IMR-90 (cell line): ENCODE measurements around the gene FHAD1. TPM values are rescaled to one million over a fixed set of nuclear protein-coding genes. Genes with fewer than 3 reads are reported as not detected.

Source experiments
- ATAC-seq: fragments of 200-7000 bp; cut with Tn5 transposase; 2 replicates; pipeline ENCODE4 v1.9.1; 2020; ENCODE audit warnings: low read depth, mild to moderate bottlenecking, moderate library complexity
- BruUV-seq: library from RNA; stranded (reverse); fragments of 400-500 nt; replicated peaks from 2 replicates; lab custom pipeline; 2021; lab: Mats Ljungman, UMichigan
- CTCF ChIA-PET: fragments of 300-600 bp; formaldehyde crosslinking; extraction: SDS; loops from one replicate; lab custom pipeline; 2021; ENCODE audit warnings: antibody characterized with exemption; lab: Yijun Ruan, JAX
- POLR2A ChIA-PET: fragments of 300-600 bp; sonication (Branson Sonifier 250); formaldehyde crosslinking; loops from one replicate; lab custom pipeline; 2022; ENCODE audit warnings: antibody characterized with exemption; ENCODE audit not compliant: unreplicated experiment; lab: Charles Lee
- DNase-seq: peaks from one replicate; pipeline ENCODE4 v3.0.0; 2013
- H2AFZ ChIP-seq: replicated peaks from 2 replicates; pipeline ENCODE3; 2013; ENCODE audit warnings: low read length, mild to moderate bottlenecking; ENCODE audit not compliant: poor library complexity
- H2AK5ac ChIP-seq: 2 replicates; pipeline ENCODE4 v1.6.1; 2013; ENCODE audit warnings: low read depth, low read length, inconsistent platforms
- H2AK9ac ChIP-seq: replicated peaks from 2 replicates; pipeline ENCODE3; 2013; ENCODE audit warnings: mild to moderate bottlenecking, low read depth, low read length, moderate library complexity; ENCODE audit not compliant: poor library complexity
- H2BK120ac ChIP-seq: 2 replicates; pipeline ENCODE4 v1.6.1; 2013; ENCODE audit warnings: low read depth, low read length, inconsistent platforms
- H2BK15ac ChIP-seq: 3 replicates; pipeline ENCODE4 v1.6.1; 2013; ENCODE audit warnings: low read depth, low read length, inconsistent platforms
- H2BK20ac ChIP-seq: 2 replicates; pipeline ENCODE4 v1.6.1; 2013; ENCODE audit warnings: low read depth, mild to moderate bottlenecking, inconsistent platforms, low read length, moderate library complexity
- H2BK5ac ChIP-seq: 2 replicates; pipeline ENCODE4 v1.6.1; 2013; ENCODE audit warnings: mild to moderate bottlenecking, low read depth, low read length, inconsistent platforms; ENCODE audit not compliant: poor library complexity, severe bottlenecking
- H3K14ac ChIP-seq: replicated peaks from 2 replicates; pipeline ENCODE4 v1.6.1; 2013; ENCODE audit warnings: low read depth, low read length, inconsistent platforms
- H3K18ac ChIP-seq: 2 replicates; pipeline ENCODE4 v1.6.1; 2013; ENCODE audit warnings: low read depth, low read length, control low read depth
- H3K23ac ChIP-seq: 2 replicates; pipeline ENCODE4 v1.6.1; 2013; ENCODE audit warnings: low read depth, low read length, inconsistent platforms
- H3K27ac ChIP-seq: 2 replicates; pipeline ENCODE4 v1.5.1; 2013; ENCODE audit warnings: mild to moderate bottlenecking, control low read depth, low read length; ENCODE audit not compliant: insufficient read depth
- H3K27me3 ChIP-seq: 2 replicates; pipeline ENCODE4 v1.6.1; 2013; ENCODE audit warnings: low read length; ENCODE audit not compliant: control insufficient read depth, insufficient read depth
- H3K36me3 ChIP-seq: 2 replicates; pipeline ENCODE4 v1.6.1; 2013; ENCODE audit warnings: low read length, mixed read lengths; ENCODE audit not compliant: control insufficient read depth, insufficient read depth
- H3K4ac ChIP-seq: 2 replicates; pipeline ENCODE4 v1.6.1; 2013; ENCODE audit warnings: low read depth, low read length, inconsistent platforms
- H3K4me1 ChIP-seq: 2 replicates; pipeline ENCODE4 v1.6.1; 2013; ENCODE audit warnings: low read length, mixed read lengths; ENCODE audit not compliant: control insufficient read depth, insufficient read depth
- H3K4me2 ChIP-seq: 2 replicates; pipeline ENCODE4 v1.6.1; 2013; ENCODE audit warnings: low read depth, mild to moderate bottlenecking, control low read depth, low read length, moderate library complexity
- H3K4me3 ChIP-seq: 2 replicates; pipeline ENCODE4 v1.5.1; 2013; ENCODE audit warnings: low read depth, mild to moderate bottlenecking, control low read depth, low read length, moderate library complexity; ENCODE audit not compliant: insufficient read depth
- H3K56ac ChIP-seq: 2 replicates; pipeline ENCODE4 v1.6.1; 2013; ENCODE audit warnings: low read length, inconsistent platforms; ENCODE audit not compliant: insufficient read depth; ENCODE audit errors: extremely low read depth
- H3K79me1 ChIP-seq, 2 experiments: 2 replicates each; pipeline ENCODE4 v1.6.1; 2013; ENCODE audit warnings: low read length in 2 of 2, inconsistent platforms in 1 of 2, low read depth in 1 of 2
- H3K9ac ChIP-seq: 2 replicates; pipeline ENCODE4 v1.6.1; 2013; ENCODE audit warnings: low read depth, low read length, control low read depth
- H3K9me1 ChIP-seq: 2 replicates; pipeline ENCODE4 v1.6.1; 2013; ENCODE audit warnings: low read length, inconsistent platforms; ENCODE audit not compliant: insufficient read depth
- H3K9me3 ChIP-seq: 2 replicates; pipeline ENCODE4 v1.6.1; 2013; ENCODE audit warnings: low read length; ENCODE audit not compliant: control insufficient read depth, insufficient read depth
- H4K20me1 ChIP-seq: 2 replicates; pipeline ENCODE4 v1.6.1; 2013; ENCODE audit warnings: low read length, inconsistent platforms; ENCODE audit not compliant: insufficient read depth
- H4K5ac ChIP-seq: 2 replicates; pipeline ENCODE4 v1.6.1; 2013; ENCODE audit warnings: mild to moderate bottlenecking, low read depth, low read length, control low read depth
- H4K8ac ChIP-seq, 2 experiments: 2 replicates each; pipeline ENCODE4 v1.6.1; 2013; ENCODE audit warnings: low read depth in 2 of 2, low read length in 2 of 2, control low read depth in 1 of 2, inconsistent platforms in 1 of 2
- H4K91ac ChIP-seq: 2 replicates; pipeline ENCODE4 v1.6.1; 2013; ENCODE audit warnings: low read depth, low read length, inconsistent platforms; ENCODE audit not compliant: insufficient read depth
- ELK1 ChIP-seq: fragments of 150-350 bp; IDR thresholded peaks from 2 replicates; pipeline ENCODE4 v1.6.1; 2016; ENCODE audit warnings: low read depth, mild to moderate bottlenecking, low read length, moderate library complexity, borderline replicate concordance
- FOS ChIP-seq: fragments of 150-350 bp; IDR thresholded peaks from 2 replicates; pipeline ENCODE4 v1.6.1; 2016; ENCODE audit warnings: low read depth, low read length
- RCOR1 ChIP-seq: IDR thresholded peaks from 2 replicates; pipeline ENCODE4 v1.6.1; 2012; ENCODE audit warnings: mild to moderate bottlenecking, low read length, improper control_type of control experiment; ENCODE audit not compliant: insufficient replicate concordance
- USF2 ChIP-seq: fragments of 150-350 bp; IDR thresholded peaks from 2 replicates; pipeline ENCODE4 v1.6.1; 2017; ENCODE audit warnings: mild to moderate bottlenecking, antibody characterized with exemption, low read length, low read depth
- WGBS, 2 experiments: methylation state at CpG; one replicate each; pipeline versions ENCODE4 v1.1.5 to v1.1.7; 2013; ENCODE audit warnings: missing lambda C conversion rate in 2 of 2; ENCODE audit not compliant: insufficient read length in 1 of 2; ENCODE audit errors: extremely low coverage in 2 of 2; 5-methylcytosine and 5-hydroxymethylcytosine counted together
- dilution Hi-C: fragments of 300-500 bp; cut with HindIII; formaldehyde crosslinking; loops from one replicate; pipeline ENCODE4 v1.14.3; 2018; ENCODE audit warnings: low sequenced_read_pairs; ENCODE audit not compliant: unreplicated experiment
- in situ Hi-C: fragments of 300-500 bp; cut with MboI; formaldehyde crosslinking; loops from 3 replicates; pipeline ENCODE4 v1.14.3; 2019; ENCODE audit warnings: low sequenced_read_pairs, inconsistent platforms, mixed read lengths
- intact Hi-C: fragments of 100-400 bp; cut with micrococcal nuclease; formaldehyde crosslinking; loops from 2 replicates; pipeline ENCODE4 v1.10.0; 2022
- polyA plus RNA-seq, 3 experiments: library from polyadenylated mRNA; depleted of rRNA; stranded (reverse); fragments of >200 nt; gene quantifications; 2 replicates each; pipeline ENCODE4 v1.2.3, GENCODE V29; 2012; ENCODE audit warnings: low replicate concordance in 1 of 3
- total RNA-seq: library from RNA; depleted of rRNA; stranded (reverse); fragments of >200 nt; gene quantifications from 2 replicates; pipeline ENCODE4 v1.2.3, GENCODE V29; 2012

Gene FHAD1
- total and polyA plus RNA-seq, 2 of the 4 experiments (the other 2 are of a cell fraction), result not detected

DNA sequence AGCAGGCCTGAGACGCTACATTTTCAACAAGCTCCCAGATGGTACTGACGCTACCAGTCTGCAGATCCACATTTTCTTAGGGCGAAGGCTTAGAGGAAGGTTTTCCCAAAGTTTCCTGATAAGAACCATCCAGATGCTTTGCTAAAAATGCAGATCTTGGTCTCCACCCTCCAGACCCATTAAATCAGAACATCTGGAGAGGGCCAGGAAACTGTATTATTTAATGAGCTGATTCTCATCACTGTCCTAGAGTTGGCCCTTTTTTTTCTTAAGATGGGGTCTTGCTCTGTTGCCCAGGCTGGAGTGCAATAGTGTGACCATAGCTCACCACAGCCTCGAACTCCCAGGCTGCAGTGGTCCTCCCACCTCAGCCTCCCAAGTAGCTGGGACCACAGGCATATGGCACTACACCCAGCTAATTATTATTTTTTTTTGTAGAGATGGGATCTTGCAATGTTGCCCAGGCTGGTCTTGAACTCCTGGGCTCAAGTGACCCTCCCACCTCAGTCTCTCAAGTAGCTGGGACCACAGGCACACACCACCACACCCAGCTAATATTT, 95.5 kb downstream of the FHAD1 start:
- Histone ChIP-seq H2BK5ac (no peak overlapping the region), H2AK9ac (no peak overlapping the region), H3K27ac (no peak overlapping the region), H3K4me1 (peaks cover 9% of the 10 kb centered on the region), H3K4ac (peak overlapping the region; percentile 4), H4K8ac (peak overlapping the region in 1 of 2 experiments; percentile 57; a peak in 2 of 4 replicates), H2BK20ac (peak overlapping the region; percentile 63; the same call in 1 of the 2 replicates), H3K27me3 (no peaks in the 10 kb centered on the region), H3K36me3 (no peaks in the 10 kb centered on the region), H3K18ac (peak overlapping the region; percentile 40; the same call in 1 of the 2 replicates), H3K9me3 (0 out of 2 replicates have a peak, but pooled peaks cover 2% of the 10 kb centered on the region), H3K56ac (no peak overlapping the region), H3K23ac (no peak overlapping the region), H4K91ac (0 out of 2 replicates have a peak overlapping the region, but pooled peaks have one; percentile 1), H3K9ac (no peak overlapping the region), H2AK5ac (no peak overlapping the region; the same call in 1 of the 2 replicates), H3K14ac (no peak overlapping the region; the same call in 1 of the 2 replicates), H3K4me3 (no peak overlapping the region), H2BK120ac (peak overlapping the region; percentile 53), H3K79me1 (no peaks in the 10 kb centered on the region), H2BK15ac (no peak overlapping the region), H3K9me1 (peaks cover 6% of the 10 kb centered on the region; the same call in 1 of the 2 replicates), H3K4me2 (peak overlapping the region; percentile 88; the same call in 1 of the 2 replicates), H4K5ac (peak overlapping the region; percentile 28; the same call in 1 of the 2 replicates), H4K20me1 (no peaks in the 10 kb centered on the region), H2AFZ (no peak overlapping the region)
- in situ Hi-C loops (loop anchor here (5.0 kb wide), 1 partner anchor 70 kb away; no protein-coding TSS in a partner anchor), intact Hi-C loops (no loop called here), dilution Hi-C loops (no loop called here)
- no peak for DNase-seq
- TF ChIP-seq ELK1, result no peak
- no peak for TF ChIP-seq RCOR1
- no peak for TF ChIP-seq FOS
- no peak for TF ChIP-seq USF2
- CTCF ChIA-PET, result interaction anchor here (1.3 kb wide), 1 partner anchor 19 kb away, joined by 6 read pairs; no protein-coding TSS in a partner anchor
- no peak for ATAC-seq
- BruUV-seq, result no TSS peak
- POLR2A ChIA-PET, result no interaction called here
- WGBS, 2 experiments, result 100% methylated on average over 1 of the region's 4 CpGs; no CpG with 5 or more reads in 1 of the 2 experiments
